Measurements from ENCODE around the gene NTM.

The NTM gene

GRCh38 chr11:131739243-131739882, 368.9 kb downstream of the NTM start:
- TF ChIP-seq CTCF (conservative IDR thresholded peaks at IDR 0.05), result no peak
- H3K27ac ChIP-seq, result no peak overlapping the region

GRCh38 chr11:131744847-131745246, 374.4 kb downstream of the NTM start:
- no peak overlapping the region for H3K27ac ChIP-seq
- no peak for TF ChIP-seq CTCF (conservative IDR thresholded peaks at IDR 0.05)

GRCh38 chr11:131745405-131745804, 375.0 kb downstream of the NTM start:
- TF ChIP-seq CTCF (conservative IDR thresholded peaks at IDR 0.05), result no peak
- H3K27ac ChIP-seq, result no peak overlapping the region

GRCh38 chr11:131746201-131746600, 375.8 kb downstream of the NTM start:
- TF ChIP-seq CTCF (conservative IDR thresholded peaks at IDR 0.05), result no peak

GRCh38 chr11:131748151-131749050, 378.0 kb downstream of the NTM start:
- H3K27ac ChIP-seq, result no peak overlapping the region
- peak; percentile 98 for TF ChIP-seq CTCF (conservative IDR thresholded peaks at IDR 0.05)

More at GRCh38 chr11:131746201-131746600, 375.8 kb downstream of the NTM start:
- no peak overlapping the region for H3K27ac ChIP-seq

- no peak for TF ChIP-seq CTCF (conservative IDR thresholded peaks at IDR 0.05)
- no peak overlapping the region for H3K27ac ChIP-seq
Observed at GRCh38 chr11:131749101-131749500, 378.7 kb downstream of the NTM start.

- H3K27ac ChIP-seq, result no peak overlapping the region
- TF ChIP-seq CTCF (conservative IDR thresholded peaks at IDR 0.05), result no peak
Observed at GRCh38 chr11:131750152-131750551, 379.7 kb downstream of the NTM start.

Measured in VCaP (cell line).